Neutrophil (primary cell): ENCODE measurements around the gene ME1.

Source experiments
- H3K27ac ChIP-seq: fragments of 200-600 bp; sonication (generic); 2 replicates; pipeline ENCODE4 v1.5.1; 2016; ENCODE audit warnings: mild to moderate bottlenecking, moderate library complexity
- H3K27me3 ChIP-seq: fragments of 200-600 bp; sonication (generic); 2 replicates; pipeline ENCODE4 v1.6.0; 2016; ENCODE audit warnings: mild to moderate bottlenecking
- H3K36me3 ChIP-seq: fragments of 200-600 bp; sonication (generic); 2 replicates; pipeline ENCODE4 v1.5.1; 2017
- H3K4me1 ChIP-seq, 2 experiments: fragments of 200-600 bp in 1 of 2; sonication (generic) in 1 of 2; 1 replicate in 1 of 2; 2 replicates in 1 of 2; pipeline versions ENCODE4 v1.5.1 to v1.6.1; 2013 to 2016; ENCODE audit warnings: low read depth in 1 of 2, low read length in 1 of 2, mild to moderate bottlenecking in 1 of 2, moderate library complexity in 1 of 2; ENCODE audit not compliant: control insufficient read depth in 1 of 2, insufficient read depth in 1 of 2
- H3K4me3 ChIP-seq, 2 experiments: fragments of 200-600 bp in 1 of 2; sonication (generic) in 1 of 2; 1 replicate in 1 of 2; 2 replicates in 1 of 2; pipeline ENCODE4 v1.5.1; 2013 to 2016; ENCODE audit warnings: low read depth in 1 of 2, low read length in 1 of 2, mild to moderate bottlenecking in 1 of 2, moderate library complexity in 1 of 2
- H3K9me3 ChIP-seq: fragments of 200-600 bp; sonication (generic); 2 replicates; pipeline ENCODE4 v1.5.1; 2016
- CTCF ChIP-seq: fragments of 200-600 bp; sonication (generic); IDR thresholded peaks from 2 replicates; pipeline ENCODE4 v1.5.1; 2016; ENCODE audit warnings: antibody characterized with exemption

The ME1 gene

GRCh38 chr6:83183082-83183828 is 247.6 kb downstream of the ME1 start:
- H3K4me3 ChIP-seq, result no peak overlapping the region
- no peaks in the 10 kb centered on the region for H3K27me3 ChIP-seq
- H3K36me3 ChIP-seq, result peaks cover 41% of the 10 kb centered on the region
- H3K9me3 ChIP-seq, result no peaks in the 10 kb centered on the region
- no peak overlapping the region for H3K27ac ChIP-seq
- no peak for TF ChIP-seq CTCF
- H3K4me1 ChIP-seq, result peaks cover 7 to 11% of the 10 kb centered on the region in 2 experiments

GRCh38 chr6:83182114-83182513 is 248.7 kb downstream of the ME1 start:
- TF ChIP-seq CTCF, result no peak
- peaks cover 52% of the 10 kb centered on the region for H3K36me3 ChIP-seq
- H3K9me3 ChIP-seq, result no peaks in the 10 kb centered on the region
- no peaks in the 10 kb centered on the region for H3K27me3 ChIP-seq
- H3K4me3 ChIP-seq, result no peak overlapping the region
- H3K27ac ChIP-seq, result no peak overlapping the region
- peaks cover 3 to 4% of the 10 kb centered on the region in 2 experiments for H3K4me1 ChIP-seq

GRCh38 chr6:83180426-83180950 is 250.4 kb downstream of the ME1 start:
- H3K27ac ChIP-seq, result no peak overlapping the region
- H3K9me3 ChIP-seq, result no peaks in the 10 kb centered on the region
- H3K4me3 ChIP-seq, result no peak overlapping the region
- H3K36me3 ChIP-seq, result peaks cover 60% of the 10 kb centered on the region
- no peak for TF ChIP-seq CTCF
- no peaks in the 10 kb centered on the region for H3K27me3 ChIP-seq
- H3K4me1 ChIP-seq, result no peaks in the 10 kb centered on the region

GRCh38 chr6:83176246-83176645 is 254.6 kb downstream of the ME1 start:
- TF ChIP-seq CTCF, result no peak
- Histone ChIP-seq H3K27ac (no peak overlapping the region), H3K4me1 (no peaks in the 10 kb centered on the region), H3K36me3 (peaks cover 76% of the 10 kb centered on the region), H3K9me3 (no peaks in the 10 kb centered on the region), H3K4me3 (no peak overlapping the region), H3K27me3 (no peaks in the 10 kb centered on the region)

- no peak overlapping the region for H3K4me3 ChIP-seq
- H3K36me3 ChIP-seq, result peaks cover 94% of the 10 kb centered on the region
- no peak overlapping the region for H3K27ac ChIP-seq
- H3K9me3 ChIP-seq, result no peaks in the 10 kb centered on the region
- TF ChIP-seq CTCF, result no peak
- H3K27me3 ChIP-seq, result no peaks in the 10 kb centered on the region
- H3K4me1 ChIP-seq, result no peaks in the 10 kb centered on the region
Measured at GRCh38 chr6:83169511-83169910, 261.3 kb downstream of the ME1 start.
